Kidney capillary endothelial cell (primary cell): ENCODE measurements around the gene CLPTM1.
A peak's percentile ranks its signal among the peaks of the same experiment; 100 is the strongest.
"Not testable (repeated sequence)": the region's sequence is repeated elsewhere in the genome, so short reads cannot be mapped to it uniquely, and the experiment has no call there.

Source experiments
- DNase-seq: peaks from one replicate; pipeline ENCODE4 v3.0.0-alpha.2; 2018; ENCODE audit warnings: low spot score

The CLPTM1 gene

GRCh38 chr19:44975444-44975843, 20.3 kb downstream of the CLPTM1 start:
- DNase-seq: no peak

- no peak for DNase-seq
These were observed 28.8 kb downstream of the CLPTM1 start for GRCh38 chr19:44984005-44984404.

- DNase-seq: no peak
These were observed 30.3 kb downstream of the CLPTM1 start for GRCh38 chr19:44985445-44985844.

DNA sequence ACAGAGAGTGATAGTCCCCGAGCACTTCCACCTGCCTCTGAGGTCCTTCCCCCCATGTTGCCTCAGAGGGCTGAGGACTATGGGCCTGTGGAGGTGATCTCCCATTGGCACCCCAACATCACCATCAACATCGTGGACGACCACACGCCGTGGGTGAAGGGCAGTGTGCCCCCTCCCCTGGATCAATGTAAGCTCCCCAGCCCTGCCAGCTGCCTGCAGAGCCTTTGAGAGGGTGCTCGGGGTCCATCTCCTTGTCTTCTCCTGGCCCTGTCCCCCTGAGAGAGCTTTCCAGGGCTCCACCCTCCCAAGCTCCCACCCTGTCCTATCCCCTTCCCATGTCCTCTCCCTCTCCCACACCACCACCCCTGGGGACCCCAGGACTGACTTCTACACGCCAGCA, 31.2 kb downstream of the CLPTM1 start:
- DNase-seq: no peak

DNA sequence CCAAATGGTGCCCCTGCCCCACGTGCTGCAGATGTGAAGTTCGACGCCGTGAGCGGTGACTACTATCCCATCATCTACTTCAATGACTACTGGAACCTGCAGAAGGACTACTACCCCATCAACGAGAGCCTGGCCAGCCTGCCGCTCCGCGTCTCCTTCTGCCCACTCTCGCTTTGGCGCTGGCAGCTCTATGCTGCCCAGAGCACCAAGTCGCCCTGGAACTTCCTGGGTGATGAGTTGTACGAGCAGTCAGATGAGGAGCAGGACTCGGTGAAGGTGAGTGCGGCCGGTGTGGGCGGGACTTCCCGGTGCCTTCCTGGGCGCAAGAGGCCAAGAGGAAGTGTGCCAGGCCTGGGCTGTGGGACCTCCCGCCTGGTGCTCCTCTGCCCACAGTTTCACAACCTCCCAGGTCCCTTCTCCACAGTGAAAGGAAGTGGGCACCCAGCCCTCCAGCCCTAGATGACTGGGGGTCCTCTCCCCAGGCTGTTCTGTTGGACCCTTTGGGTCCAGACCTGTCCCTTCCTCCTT, 32.0 kb downstream of the CLPTM1 start:
- no peak for DNase-seq

DNA sequence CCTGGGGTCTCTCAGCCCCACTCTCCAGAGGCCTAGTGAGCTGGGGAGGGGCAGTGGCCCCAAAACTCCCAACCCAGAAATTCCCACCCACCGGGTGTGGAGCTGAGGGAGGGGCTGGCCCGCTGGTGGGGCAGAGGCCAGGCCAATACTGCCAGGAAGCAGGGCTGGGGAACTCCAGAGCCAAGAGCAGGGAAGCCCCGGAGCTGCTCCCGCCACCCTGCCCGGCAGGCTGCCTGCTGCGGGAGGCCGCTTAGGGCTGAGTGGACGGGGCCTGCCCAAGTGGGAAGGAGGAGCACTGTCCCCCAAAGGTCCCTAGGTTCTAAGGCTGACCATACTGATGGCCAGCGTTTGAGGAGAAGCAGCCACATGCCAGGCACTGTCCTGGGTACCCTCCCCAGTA, 33.1 kb downstream of the CLPTM1 start:
- no peak for DNase-seq

GRCh38 chr19:44988896-44989556, 33.8 kb downstream of the CLPTM1 start:
- peak; percentile 44 for DNase-seq

GRCh38 chr19:44990459-44990858, 35.3 kb downstream of the CLPTM1 start:
- no peak for DNase-seq

DNA sequence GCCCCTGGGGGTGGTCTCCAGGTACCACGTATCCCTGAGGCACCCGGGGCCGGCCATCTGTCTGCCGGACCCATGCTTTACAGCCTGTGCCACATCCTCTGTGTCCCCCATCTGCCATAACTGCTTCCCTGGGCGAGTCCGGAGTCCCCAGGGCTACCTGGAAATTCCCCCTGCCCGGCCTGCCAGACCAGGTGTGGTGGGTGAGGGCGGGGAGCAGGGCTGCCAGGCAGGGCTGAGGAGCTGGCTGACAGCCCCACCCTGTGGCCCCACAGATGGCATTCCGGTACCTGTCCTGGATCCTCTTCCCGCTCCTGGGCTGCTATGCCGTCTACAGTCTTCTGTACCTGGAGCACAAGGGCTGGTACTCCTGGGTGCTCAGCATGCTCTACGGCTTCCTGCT, 35.8 kb downstream of the CLPTM1 start:
- DNase-seq: no peak

- DNase-seq: no peak
These were observed 37.4 kb downstream of the CLPTM1 start for GRCh38 chr19:44992336-44993163.

DNA sequence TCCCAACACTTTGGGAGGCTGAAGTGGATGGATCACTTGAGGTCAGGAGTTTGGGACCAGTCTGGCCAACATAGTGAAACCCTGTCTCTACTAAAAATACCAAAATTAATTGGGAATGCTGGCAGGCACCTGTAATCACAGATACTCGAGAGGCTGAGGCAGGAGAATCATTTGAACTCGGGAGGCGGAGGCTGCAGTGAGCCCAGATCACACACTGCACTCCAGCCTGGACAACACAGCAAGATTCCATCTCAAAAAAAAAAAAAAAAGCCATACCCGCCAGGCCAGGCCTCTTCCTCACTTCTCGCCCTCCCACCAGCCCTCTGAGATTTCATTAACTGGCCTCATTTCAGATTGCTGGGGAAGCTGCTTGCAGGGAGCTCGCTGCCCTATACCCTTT, 38.3 kb downstream of the CLPTM1 start:
- no peak for DNase-seq

DNA sequence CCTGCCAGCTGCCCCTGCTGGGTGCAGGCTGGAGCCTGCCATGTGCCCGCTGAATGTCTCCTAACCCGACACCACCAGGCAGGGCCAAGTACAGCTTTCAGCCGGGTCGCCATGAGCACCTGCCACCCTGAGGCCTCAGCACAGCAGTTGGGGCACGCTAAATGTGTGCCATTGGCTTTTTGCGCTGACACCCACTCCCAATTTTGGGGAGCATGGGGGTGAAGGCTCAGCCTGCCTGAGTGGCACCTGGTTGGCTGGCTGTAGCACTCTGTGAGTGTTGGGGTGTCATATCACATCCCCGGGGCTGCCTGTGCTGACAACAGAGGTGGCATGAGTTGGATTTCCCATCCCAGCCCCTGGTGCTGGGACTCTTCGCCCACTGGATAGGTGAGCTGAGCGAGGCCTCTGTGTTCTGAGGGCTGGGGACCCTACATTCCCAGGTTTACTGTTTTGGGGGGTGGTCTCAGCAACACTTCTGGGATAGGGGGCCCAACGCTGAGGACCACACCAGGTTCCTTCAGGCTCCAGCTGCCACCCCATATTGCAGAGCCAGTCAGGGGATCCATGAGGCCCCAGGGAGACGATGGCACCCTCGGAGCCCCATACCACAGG, 38.9 kb downstream of the CLPTM1 start:
- DNase-seq: no peak

- no peak for DNase-seq
These were observed 42.8 kb downstream of the CLPTM1 start for GRCh38 chr19:44998025-44998424.

DNA sequence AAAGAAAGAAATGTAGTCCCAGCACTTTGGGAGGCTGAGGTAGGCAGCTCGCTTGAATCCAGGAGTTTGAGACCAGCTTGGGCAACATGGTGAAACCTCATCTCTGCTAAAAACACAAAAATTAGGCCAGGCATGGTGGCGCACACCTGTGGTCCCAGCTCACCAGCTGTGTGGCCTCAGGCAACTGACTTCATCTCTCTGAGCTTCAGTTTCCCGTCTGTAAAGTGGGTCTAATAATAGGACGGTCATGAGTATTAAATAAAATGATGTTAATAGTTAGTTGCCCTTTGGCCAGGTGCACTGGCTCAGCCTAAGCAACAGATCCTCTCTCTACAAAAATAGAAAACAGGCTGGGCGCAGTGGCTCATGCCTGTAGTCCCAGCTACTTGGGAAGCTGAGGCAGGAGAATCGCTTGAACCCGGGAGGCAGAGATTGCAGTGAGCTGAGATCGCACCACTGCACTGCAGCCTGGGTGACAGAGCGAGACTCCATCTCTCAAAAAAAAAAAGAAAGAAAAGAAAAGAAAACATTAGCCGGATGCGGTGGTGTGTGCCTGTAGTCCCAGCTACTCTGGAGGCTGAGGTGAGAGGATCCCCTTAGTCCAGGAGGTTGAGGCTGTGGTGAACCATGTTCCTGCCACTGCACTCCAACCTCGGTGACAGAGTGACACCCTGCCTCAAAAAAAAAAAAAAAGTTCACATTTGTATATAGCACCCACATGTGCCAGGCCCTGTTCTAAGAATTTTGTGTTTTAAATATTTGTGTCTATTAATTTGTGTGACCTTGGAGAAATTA, 44.1 kb downstream of the CLPTM1 start:
- not testable (repeated sequence) for DNase-seq

DNA sequence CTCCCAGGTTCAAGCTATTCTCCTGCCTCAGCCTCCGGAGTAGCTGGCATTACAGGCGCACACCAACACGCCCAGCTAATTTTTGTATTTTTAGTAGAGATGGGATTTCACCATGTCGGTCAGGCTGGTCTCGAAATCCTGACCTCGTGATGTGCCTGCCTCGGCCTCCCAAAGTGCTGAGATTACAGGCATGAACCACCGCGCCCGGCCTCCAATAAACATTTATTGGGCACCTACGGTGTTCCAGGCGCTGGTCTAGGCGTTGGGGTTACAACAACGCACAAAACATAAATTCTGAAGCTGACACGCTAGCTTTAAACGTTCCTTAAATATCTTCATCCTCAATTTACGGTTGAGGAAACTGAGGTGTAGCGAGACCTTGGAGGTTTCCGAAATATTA, 45.5 kb downstream of the CLPTM1 start:
- DNase-seq: not testable (repeated sequence)

- peak; percentile 80 for DNase-seq
These were observed 46.0 kb downstream of the CLPTM1 start, which contains the start of gene RELB for GRCh38 chr19:45001087-45001739. Gene RELB (plus strand): TSS chr19:45001464. CDS start chr19:45001580, 116 bp downstream.

GRCh38 chr19:45003485-45003884, 48.3 kb downstream of the CLPTM1 start:
- no peak for DNase-seq

- DNase-seq: no peak
These were observed 50.6 kb downstream of the CLPTM1 start for GRCh38 chr19:45005787-45006186.

DNA sequence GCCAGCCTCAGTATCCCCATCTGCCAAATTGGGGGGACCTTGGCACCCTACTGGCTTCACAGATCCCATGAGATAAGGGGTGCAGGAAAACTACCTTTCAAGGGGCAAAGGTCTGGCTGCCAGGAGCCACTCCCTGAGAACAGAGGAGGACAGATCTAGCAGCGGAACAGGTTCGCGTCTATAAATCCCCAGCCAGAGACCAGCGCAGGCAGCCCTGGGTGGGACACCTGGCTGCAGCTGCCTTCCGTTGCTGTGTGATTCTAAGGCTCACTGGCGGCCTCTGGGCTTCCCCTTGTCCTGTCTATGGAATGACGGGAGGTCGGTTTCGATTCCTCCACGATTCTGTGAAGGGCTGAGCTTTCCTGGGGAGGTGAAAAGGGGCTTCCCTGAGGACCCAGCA, 53.4 kb downstream of the CLPTM1 start:
- no peak for DNase-seq

- no peak for DNase-seq
These were observed 54.6 kb downstream of the CLPTM1 start for GRCh38 chr19:45009625-45010255.

DNA sequence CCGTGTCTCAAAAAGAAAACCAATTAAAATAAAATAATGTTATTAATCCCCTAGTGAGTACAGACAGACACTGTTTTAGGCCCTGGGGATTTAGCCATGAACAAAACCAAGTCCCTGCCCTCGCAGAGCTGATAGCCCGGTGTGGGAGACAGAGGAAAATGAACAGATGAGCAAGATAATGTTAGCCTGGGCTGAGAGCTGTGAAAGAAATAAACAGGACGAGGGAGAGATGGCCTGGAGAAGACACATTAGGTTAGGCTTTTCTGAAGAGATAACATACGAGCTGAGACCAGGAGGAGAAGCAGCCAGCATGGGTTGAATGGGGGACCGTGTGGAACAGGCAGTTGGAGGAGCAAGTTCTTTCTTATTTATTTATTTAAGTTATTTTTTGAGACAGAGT, 55.1 kb downstream of the CLPTM1 start:
- DNase-seq: no peak
